HG03196 (cell line): ENCODE measurements around the gene MYO18A.
"Not testable (repeated sequence)": the region's sequence is repeated elsewhere in the genome, so short reads cannot be mapped to it uniquely, and the experiment has no call there.

Experiments
- ATAC-seq: cut with Tn5 transposase; IDR thresholded peaks from one replicate; pipeline ENCODE4 v1.9.1; 2021; ENCODE audit not compliant: unreplicated experiment

MYO18A gene, protein sequence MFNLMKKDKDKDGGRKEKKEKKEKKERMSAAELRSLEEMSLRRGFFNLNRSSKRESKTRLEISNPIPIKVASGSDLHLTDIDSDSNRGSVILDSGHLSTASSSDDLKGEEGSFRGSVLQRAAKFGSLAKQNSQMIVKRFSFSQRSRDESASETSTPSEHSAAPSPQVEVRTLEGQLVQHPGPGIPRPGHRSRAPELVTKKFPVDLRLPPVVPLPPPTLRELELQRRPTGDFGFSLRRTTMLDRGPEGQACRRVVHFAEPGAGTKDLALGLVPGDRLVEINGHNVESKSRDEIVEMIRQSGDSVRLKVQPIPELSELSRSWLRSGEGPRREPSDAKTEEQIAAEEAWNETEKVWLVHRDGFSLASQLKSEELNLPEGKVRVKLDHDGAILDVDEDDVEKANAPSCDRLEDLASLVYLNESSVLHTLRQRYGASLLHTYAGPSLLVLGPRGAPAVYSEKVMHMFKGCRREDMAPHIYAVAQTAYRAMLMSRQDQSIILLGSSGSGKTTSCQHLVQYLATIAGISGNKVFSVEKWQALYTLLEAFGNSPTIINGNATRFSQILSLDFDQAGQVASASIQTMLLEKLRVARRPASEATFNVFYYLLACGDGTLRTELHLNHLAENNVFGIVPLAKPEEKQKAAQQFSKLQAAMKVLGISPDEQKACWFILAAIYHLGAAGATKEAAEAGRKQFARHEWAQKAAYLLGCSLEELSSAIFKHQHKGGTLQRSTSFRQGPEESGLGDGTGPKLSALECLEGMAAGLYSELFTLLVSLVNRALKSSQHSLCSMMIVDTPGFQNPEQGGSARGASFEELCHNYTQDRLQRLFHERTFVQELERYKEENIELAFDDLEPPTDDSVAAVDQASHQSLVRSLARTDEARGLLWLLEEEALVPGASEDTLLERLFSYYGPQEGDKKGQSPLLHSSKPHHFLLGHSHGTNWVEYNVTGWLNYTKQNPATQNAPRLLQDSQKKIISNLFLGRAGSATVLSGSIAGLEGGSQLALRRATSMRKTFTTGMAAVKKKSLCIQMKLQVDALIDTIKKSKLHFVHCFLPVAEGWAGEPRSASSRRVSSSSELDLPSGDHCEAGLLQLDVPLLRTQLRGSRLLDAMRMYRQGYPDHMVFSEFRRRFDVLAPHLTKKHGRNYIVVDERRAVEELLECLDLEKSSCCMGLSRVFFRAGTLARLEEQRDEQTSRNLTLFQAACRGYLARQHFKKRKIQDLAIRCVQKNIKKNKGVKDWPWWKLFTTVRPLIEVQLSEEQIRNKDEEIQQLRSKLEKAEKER (N-terminal part only)

DNA sequence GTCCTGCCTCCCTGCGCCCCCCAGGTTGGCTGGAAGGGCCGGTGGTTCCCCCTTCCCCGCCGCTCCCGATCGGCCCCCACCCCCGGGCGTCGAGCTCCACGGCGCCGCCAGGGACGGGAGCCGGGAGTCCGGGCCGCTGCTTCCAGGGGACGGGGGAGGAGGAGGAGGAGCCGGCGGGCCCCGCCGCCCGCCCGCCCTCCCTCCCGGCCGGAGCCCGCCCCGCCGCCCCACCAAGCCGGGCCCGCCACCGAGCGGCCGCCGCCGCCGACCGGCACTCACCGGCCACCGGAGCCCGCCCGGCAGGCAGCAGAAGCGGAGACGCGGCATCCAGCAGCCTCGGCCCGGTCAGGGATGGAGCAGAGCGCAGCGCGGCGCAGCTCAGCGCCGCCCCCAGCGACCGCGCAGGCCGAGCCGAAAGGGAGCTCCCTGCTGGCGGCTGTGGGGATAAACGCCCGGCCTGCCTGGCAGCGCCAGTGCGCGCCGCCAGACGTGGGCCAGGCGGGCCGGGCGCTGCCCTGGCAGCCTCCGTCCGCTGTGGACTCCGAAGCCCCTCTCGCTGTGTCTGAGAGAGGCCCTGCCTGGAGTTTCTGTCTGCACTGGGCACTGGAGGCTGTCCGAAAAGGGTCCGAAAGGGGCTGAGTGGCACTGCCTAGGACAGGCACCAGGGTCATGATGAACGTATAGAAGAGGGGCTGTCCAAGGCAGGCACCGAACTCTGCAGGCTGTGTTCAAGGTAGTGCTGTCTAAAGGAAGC lies at the start of gene MYO18A:
MYO18A (minus strand) TSS at position 365 of the 754 bp plus-strand sequence. CDS start 13,458 bp downstream, outside the sequence.
- peak; percentile 77 for ATAC-seq

DNA sequence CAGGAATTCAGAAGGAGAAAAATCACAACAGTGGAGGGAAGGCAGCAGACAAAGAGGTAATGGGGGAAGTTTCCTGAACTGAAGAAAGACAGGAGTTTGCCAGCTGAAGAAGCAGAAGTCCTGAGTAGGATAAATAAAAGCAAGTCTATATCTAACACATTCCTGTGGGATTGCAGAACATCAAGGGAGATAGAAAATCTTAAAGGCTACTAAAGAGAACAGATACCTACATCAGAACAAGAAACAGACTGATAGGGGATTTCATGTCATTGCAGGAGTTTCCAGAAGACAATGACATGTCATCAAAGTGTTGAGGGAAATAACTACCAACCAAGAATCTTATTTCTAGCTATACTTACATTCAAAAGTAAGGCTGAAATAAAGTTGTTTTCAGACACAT lies 45.2 kb upstream of the MYO18A start:
- ATAC-seq = no peak

DNA sequence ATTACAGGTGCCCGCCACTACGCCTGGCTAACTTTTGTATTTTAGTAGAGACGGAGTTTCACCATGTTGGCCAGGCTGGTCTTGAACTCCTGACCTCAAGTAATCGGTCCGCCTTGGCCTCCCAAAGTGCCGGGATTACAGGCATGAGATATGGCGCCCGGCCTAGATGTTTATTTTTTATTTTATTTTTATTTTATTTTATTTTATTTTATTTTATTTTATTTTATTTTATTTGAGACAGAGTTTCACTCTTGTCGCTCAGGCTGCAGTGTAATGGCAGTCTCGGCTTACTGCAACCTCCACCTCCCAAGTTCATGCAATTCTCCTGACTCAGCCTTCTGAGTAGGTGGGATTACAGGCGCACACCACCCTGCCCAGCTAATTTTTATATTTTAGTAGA lies 41.1 kb upstream of the MYO18A start:
- ATAC-seq = not testable (repeated sequence)

DNA sequence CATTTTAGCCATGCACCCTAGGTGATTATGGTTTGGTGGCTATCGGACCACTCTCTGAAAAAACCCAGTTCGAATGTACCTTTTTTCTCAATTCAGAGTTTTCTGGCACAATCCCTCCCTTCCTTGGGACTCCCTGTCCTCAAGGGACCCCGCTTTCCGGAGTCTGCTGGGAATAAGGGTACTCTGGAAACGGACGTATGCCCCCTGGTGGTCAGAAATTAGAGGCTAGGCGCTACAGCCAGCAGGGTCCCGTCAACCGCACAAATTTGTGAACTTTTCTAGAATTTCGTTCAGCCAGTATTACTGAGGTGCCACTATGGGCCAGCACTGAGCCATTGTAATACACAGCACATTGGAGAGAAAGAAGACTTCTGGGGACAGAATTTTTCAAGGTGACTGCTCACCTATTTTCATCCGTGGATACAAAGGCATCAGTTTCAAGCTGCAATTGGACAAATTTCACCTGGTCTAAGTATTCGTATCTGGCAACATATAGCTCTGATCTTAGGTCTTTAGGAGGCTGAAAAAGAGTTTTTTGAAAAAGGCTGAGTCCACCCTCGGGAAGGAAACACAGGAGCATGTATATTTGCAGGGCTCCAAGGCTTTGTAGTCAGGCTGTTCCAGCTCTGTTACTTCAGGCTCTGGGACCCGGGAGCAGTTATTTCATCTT lies 39.3 kb upstream of the MYO18A start:
- no peak for ATAC-seq

DNA sequence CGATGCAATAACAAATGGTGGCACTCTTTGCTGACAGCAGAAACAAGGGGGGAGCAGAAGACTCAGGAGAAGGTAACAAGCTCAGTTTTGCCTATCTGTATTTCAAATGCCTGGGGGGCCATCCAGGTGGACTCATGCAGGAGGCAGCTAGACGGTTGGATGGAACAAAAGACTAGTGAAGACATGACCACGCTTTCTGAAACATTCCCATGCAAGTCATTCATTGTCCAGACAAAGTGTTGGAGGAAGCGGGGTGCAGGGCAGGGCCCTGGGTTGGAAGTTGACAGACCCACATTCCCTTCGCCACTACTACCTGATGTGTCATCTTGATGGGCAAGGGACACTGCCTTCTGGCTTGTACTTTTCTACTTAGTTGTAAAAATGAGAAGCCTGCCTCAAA lies 36.7 kb upstream of the MYO18A start:
- ATAC-seq = no peak

DNA sequence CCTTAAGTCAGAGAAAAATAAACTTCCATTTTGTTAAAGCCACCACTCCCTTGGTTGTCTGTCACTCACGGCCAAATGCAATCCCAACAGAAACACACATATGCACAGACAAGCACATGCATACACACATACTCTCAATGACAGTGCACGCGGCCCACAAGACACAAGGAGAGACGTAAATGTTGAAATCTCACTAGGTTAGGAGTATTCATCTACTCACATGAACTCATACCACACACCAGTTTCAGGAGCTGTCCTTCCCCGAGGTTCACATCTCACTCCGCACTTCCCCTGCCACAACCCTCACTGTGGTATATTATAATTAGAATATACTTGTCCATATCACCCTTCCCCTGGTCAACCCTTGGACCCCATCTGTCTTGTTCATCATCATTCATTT lies 36.0 kb upstream of the MYO18A start:
- no peak for ATAC-seq

DNA sequence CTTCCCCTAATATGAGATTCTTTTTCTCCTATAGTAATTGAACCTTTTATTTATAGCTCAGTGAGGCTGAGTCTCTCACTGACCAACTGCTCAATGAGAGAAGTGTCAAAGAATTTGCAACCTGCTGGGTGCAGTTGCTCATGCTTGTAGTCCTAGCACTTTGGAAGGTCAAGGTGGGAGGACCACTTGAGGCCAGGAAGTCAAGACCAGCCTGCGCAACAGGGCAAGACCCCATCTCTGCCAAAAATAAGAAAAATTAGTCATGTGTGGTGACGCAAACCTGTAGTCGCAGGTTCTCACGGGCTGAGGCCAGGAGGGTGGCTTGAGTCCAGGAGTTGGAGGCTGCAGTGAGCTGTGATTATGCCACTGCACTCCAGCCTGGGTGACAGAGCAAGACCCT lies 35.5 kb upstream of the MYO18A start:
- no peak for ATAC-seq

DNA sequence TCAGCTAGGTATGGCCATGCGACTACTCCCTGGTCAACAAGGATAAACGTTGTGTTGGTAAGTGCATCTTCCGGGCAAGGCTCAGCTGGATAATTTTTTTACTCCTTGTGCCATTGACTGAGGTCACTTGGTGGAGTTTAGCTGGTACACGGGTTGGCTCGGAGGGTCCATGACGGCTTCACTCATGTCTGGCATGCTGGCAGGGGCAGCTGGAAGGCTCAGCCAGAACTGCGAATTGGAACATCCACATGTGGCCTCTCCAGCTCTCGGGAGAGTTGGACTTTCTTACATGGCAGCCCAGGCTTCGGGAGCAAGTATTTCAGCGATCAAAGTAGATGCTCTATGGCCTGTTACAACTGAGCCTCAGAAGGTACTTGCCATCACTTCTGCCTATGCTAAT lies 35.0 kb upstream of the MYO18A start:
- no peak for ATAC-seq

DNA sequence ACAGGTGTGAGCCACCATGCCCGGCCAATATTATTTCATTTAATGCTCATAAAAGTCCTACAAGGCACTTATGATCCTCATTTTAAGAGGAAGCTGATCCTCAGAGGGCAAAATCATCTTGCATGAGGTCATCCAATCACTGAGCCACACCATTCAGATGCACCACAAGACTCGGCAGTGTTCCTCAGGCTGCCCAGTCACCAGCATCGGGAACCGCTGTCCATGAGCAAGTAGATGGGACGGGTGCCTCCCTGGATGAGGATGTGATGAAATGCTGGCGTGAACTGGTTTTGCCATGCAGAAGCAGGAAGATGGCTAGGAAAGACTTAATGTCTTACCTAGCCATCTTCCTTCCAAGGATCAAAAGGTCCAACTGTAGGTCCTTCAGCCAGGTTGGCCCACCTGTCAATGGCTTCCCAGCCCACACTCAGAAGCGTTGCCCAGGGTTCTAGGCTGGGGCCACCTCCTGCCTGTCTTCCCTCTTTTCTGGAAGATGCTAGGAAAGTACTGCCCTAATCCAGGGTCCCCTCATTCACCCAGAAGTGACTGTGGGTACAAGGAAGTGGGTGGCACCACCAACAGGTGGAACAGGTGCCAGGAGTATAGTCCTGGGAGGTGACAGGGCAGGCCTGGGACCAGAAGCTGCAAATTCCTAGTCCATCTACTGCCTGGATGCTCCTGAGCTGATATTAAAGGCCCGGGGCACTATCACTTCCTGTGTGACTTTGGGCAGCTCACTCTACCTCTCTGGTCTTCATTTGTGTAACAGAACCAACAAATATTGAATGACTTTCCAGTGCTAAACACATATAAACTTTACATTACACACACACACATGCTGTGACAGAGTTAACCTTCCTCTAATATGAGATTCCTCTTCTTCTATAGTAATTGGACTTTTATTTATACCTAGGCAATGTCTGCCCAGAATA lies 34.3 kb upstream of the MYO18A start:
- no peak for ATAC-seq

DNA sequence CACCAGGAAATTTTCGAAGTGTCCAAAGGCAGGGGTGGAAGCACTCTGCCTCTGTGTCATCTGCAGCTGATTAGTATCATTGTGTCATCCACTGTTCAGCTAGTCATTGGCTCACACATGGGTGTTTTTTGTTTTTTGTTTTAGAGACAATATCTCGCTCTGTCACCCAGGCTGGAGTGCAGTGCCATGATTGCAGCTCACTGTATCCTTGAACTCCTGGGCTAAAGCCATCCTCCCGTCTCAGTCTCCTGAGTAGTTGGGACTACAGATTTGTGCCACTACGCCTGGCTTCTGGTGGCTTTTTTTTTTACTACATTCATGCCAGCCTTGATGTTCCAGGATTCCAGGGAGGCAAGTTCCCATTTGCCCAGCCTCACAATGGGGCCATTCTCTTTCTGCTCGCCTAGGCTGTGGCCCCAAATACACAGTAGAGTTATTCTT lies 32.5 kb upstream of the MYO18A start:
- no peak for ATAC-seq

DNA sequence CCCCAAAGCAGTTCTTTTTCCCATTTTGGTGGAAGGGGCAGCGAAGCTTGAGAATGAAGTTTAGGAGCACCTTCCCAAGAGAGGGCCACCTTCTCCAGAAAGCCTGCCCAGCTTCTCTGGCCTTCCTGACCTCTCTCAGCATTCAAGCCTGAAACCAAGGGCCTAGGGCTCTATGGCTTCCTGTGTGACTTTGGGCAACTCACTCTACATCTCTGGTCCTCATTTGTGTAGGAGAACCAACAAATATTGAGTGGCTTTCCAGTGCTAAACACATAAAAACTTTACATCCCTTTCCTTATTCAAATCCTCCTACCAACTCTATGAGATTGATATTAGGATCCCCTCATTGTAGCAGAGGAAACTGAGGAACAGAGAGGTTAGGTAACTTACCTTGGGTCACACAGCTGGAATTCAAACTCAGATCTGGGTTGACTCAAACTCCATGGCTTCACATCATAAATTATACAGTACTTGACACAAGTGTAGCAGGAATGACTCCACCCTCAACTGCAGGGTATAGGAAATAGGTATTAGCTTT lies 32.0 kb upstream of the MYO18A start:
- no peak for ATAC-seq

DNA sequence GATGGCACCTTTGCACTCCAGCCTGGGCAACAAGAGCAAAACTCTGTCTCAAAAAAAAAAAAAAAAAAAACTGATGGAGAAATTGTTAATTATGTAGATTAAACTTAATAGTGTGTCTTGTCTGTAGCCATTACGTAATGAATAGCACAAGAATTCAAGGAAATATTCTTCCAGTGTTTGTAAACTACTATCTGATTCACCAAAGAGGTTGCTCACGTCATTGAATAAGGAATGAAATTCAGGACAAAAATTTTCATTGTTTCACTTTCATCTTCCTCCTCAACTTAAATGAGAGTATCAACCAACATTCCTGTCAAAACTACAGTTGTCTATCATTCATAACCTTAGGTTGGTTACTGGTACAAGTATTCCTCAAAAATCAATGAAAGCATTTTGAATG lies 30.7 kb upstream of the MYO18A start:
- no peak for ATAC-seq

DNA sequence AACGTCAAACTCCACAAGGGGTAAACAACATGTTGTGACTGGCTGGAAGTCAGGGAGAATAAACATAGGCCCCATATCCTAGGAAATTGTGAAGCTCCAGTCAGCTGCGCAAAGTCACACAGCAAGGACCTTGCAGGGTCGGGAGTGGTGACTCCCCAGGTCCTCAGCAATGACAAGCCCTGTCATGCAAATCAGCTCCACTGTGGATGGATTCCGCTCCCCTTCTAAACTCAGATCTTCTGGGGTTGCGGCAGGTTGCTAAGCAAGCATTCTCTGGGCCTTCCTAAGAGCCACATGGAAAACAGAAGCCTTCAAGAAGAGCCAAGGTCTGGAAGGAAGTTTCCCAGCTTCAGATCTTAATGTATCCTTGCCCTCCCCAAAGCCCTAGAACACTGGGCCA lies 28.9 kb upstream of the MYO18A start:
- no peak for ATAC-seq

DNA sequence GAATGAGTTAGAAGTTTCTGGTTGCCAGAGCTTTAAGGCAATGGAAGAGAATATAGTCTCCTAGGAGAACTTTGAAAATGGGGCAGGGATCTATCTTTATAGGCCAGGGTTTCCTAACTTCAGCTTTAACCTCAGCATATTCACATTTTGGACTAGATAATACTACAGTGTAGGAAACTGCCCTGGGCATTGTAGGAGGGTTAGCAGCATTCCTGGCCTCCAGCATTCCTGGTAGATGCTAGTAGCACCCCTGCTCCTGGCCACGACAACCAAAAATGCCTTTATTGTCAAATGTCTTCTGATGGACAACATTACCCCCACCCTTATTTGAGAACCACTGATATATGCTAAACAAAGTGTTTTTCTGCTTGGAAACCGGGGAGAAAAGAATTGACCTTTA lies 27.8 kb upstream of the MYO18A start:
- no peak for ATAC-seq

DNA sequence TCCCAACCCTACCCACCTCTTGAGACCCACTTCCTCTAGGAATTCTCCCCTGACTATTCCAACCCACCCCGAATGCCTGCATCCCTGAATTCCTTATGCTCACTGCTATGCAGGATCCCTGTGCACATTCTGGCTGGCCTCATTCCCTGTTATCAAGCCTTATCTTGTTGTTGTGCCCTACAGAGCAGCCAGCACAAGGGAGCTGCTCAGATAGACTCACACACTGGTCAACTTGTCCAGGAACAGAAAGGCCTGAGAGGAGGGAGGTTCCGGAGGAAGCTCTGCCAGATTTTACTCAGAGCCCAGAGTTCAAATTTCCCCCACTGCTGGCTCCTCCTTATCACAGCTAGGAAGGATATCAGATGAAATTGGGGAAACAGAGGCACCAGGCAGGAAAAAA lies 24.8 kb upstream of the MYO18A start:
- no peak for ATAC-seq

DNA sequence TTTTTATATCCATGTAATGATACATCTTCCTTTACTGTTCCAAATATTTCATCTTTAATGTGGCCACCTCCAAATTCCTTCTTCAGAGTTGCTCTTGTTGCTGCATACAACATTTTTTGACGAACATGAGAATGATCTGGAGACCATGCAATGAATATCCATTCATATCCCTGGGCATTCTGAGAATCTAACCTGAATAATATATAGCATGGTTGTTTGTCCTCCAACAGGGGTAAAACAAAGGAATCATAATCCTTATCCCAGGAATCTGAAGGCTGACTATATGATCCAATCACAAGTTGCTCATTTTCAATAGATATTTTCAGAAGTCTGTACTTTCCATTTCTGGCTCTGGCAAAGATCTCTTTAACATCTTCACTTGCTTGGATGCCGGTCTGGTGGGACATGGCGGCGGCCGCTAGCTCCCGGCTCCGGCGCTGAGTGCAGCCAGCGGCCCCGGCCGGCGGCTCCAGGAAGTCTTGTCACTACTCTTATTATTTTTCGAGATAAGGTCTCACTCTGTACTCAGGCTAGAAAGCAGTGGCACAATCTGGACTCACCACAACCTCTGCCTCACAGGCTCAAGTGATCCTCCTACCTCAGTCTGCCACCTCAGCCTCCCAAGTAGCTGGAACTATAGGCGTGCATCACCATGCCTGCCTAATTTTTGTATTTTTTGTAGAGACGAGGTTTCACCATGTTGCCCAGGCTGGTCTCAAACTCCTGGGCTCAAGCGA lies 24.0 kb upstream of the MYO18A start:
- not testable (repeated sequence) for ATAC-seq

DNA sequence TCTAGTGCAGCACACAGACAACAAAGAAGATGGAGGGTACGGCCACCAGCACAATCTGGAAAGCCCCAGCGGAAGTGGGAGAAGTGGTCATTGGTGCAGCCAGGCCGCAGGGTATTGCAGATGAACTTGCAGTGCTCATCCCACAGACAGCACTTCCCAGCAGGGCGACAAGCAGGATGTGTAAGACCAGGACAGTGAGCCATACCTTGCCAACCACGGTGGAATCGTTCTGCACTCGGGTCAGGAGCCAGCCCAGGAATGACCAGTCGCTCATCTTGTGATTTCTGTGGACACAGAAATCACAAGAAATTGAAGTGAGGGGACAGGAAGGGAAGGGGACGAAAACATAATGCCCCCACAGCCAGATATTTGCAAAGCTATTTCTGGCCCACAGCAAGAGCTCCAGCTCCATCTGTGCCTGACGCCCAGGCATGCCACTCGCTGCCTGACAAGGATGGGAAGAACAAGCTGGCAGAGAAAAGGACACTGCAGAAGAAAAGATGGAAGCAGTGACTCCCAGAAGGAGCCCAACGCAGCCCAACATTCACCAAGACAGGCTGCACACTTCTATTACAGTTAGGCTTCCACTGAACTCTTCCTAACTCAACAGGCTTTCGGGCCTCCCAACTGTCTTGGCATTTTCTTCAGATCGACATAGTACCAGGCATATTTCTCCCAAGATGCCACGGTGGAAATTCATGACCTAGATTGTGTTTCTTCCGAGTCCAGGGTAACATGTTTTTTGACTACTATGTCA lies 17.5 kb upstream of the MYO18A start:
- ATAC-seq = no peak
